ENCODE data around the gene CFAP77. TPM values are rescaled to one million over a fixed set of nuclear protein-coding genes. Genes with fewer than 3 reads are reported as not detected.
A peak's percentile ranks its signal among the peaks of the same experiment; 100 is the strongest.

The CFAP77 gene
- total and polyA plus RNA-seq, 4 donors: 0.38 TPM; not detected in 3

- H3K27me3 ChIP-seq (ENCODE audit: control insufficient read depth in 1 of 2, insufficient read depth in 2 of 2, low read length in 1 of 2): no peaks in the 10 kb centered on the region
- WGBS, 2 donors: 94% methylated on average over 13 of the region's 13 CpGs
These were observed 184.4 kb downstream of the CFAP77 start for GRCh38 chr9:132594412-132594811.

GRCh38 chr9:132595319-132595718, 185.3 kb downstream of the CFAP77 start:
- no peak for ATAC-seq (ENCODE audit: low FRiP score)
- H3K27ac ChIP-seq (ENCODE audit: low read depth in 1 of 2, low read length in 2 of 2): no peak overlapping the region
- DNase-seq: peak in 1 of 2 donors; percentile 36
- H3K9me3 ChIP-seq (ENCODE audit: control insufficient read depth, low read length): no peaks in the 10 kb centered on the region
- no peaks in the 10 kb centered on the region for H3K27me3 ChIP-seq (ENCODE audit: control insufficient read depth in 1 of 2, insufficient read depth in 2 of 2, low read length in 1 of 2)
- 80 to 85% methylated on average over 6 of the region's 6 CpGs for WGBS, 2 donors
- peaks cover 5% of the 10 kb centered on the region in 2 donors for H3K36me3 ChIP-seq (ENCODE audit: control insufficient read depth in 1 of 2, insufficient read depth in 2 of 2, low read length in 1 of 2)
- H3K4me3 ChIP-seq (ENCODE audit: low read length in 2 of 2): no peak overlapping the region
- intact Hi-C loops (cut with DNase I): no loop called here
- no peaks in the 10 kb centered on the region for H3K4me1 ChIP-seq (ENCODE audit: control insufficient read depth in 1 of 2, insufficient read depth in 2 of 2, low read length in 2 of 2)

More at GRCh38 chr9:132594412-132594811, 184.4 kb downstream of the CFAP77 start:
- Histone ChIP-seq H3K9me3 (ENCODE audit: control insufficient read depth, low read length) (no peaks in the 10 kb centered on the region), H3K27ac (ENCODE audit: low read depth in 1 of 2, low read length in 2 of 2) (no peak overlapping the region), H3K36me3 (ENCODE audit: control insufficient read depth in 1 of 2, insufficient read depth in 2 of 2, low read length in 1 of 2) (peaks cover 4 to 5% of the 10 kb centered on the region in 2 donors), H3K4me1 (ENCODE audit: control insufficient read depth in 1 of 2, insufficient read depth in 2 of 2, low read length in 2 of 2) (no peaks in the 10 kb centered on the region), H3K4me3 (ENCODE audit: low read length in 2 of 2) (no peak overlapping the region)
- intact Hi-C loops (cut with DNase I): no loop called here
- DNase-seq (peak in 1 of 2 donors; percentile 57), ATAC-seq (ENCODE audit: low FRiP score) (no peak)

GRCh38 chr9:132596200-132596599, 186.2 kb downstream of the CFAP77 start:
- Histone ChIP-seq H3K27me3 (ENCODE audit: control insufficient read depth in 1 of 2, insufficient read depth in 2 of 2, low read length in 1 of 2) (no peaks in the 10 kb centered on the region), H3K36me3 (ENCODE audit: control insufficient read depth in 1 of 2, insufficient read depth in 2 of 2, low read length in 1 of 2) (peaks cover 5 to 6% of the 10 kb centered on the region in 2 donors), H3K4me1 (ENCODE audit: control insufficient read depth in 1 of 2, insufficient read depth in 2 of 2, low read length in 2 of 2) (no peaks in the 10 kb centered on the region), H3K4me3 (ENCODE audit: low read length in 2 of 2) (no peak overlapping the region), H3K27ac (ENCODE audit: low read depth in 1 of 2, low read length in 2 of 2) (no peak overlapping the region), H3K9me3 (ENCODE audit: control insufficient read depth, low read length) (no peaks in the 10 kb centered on the region)
- DNase-seq: no peak
- ATAC-seq (ENCODE audit: low FRiP score): no peak
- intact Hi-C loops (cut with DNase I): no loop called here
- WGBS, 2 donors: 78 to 81% methylated on average over 3 of the region's 3 CpGs

- Histone ChIP-seq H3K9me3 (ENCODE audit: control insufficient read depth, low read length) (no peaks in the 10 kb centered on the region), H3K4me3 (ENCODE audit: low read length in 2 of 2) (no peak overlapping the region), H3K4me1 (ENCODE audit: control insufficient read depth in 1 of 2, insufficient read depth in 2 of 2, low read length in 2 of 2) (no peaks in the 10 kb centered on the region), H3K27me3 (ENCODE audit: control insufficient read depth in 1 of 2, insufficient read depth in 2 of 2, low read length in 1 of 2) (no peaks in the 10 kb centered on the region), H3K27ac (ENCODE audit: low read depth in 1 of 2, low read length in 2 of 2) (no peak overlapping the region), H3K36me3 (ENCODE audit: control insufficient read depth in 1 of 2, insufficient read depth in 2 of 2, low read length in 1 of 2) (peaks cover 5 to 6% of the 10 kb centered on the region in 2 donors)
- ATAC-seq (ENCODE audit: low FRiP score) (no peak), DNase-seq (peak; percentile 73 to 77)
- intact Hi-C loops (cut with DNase I): no loop called here
- 79 to 86% methylated on average over 16 of the region's 16 CpGs for WGBS, 2 donors
These were observed 187.2 kb downstream of the CFAP77 start for GRCh38 chr9:132597073-132597775.

GRCh38 chr9:132600326-132600984, 190.4 kb downstream of the CFAP77 start:
- H3K36me3 ChIP-seq (ENCODE audit: control insufficient read depth in 1 of 2, insufficient read depth in 2 of 2, low read length in 1 of 2): peaks cover 0 to 4% of the 10 kb centered on the region in 2 donors

DNA sequence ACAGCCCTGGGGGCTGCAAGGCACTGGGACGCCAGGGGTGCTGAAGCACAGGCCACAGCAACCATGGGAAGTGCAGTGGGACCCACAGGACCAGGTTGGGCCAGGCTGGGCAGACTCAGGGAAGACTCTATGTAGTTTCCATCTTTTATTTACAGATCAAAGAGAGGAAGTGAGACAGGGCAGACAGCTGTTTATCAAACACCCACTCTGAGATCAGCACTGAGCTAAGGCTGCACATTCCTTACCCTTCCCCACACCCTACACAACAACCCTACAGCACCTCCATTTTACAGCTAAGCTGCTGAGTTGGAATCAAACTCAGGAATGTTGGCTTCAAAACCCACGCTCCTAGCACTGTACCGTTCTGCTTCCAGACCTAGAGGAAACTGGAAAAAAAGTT, 192.2 kb downstream of the CFAP77 start:
- DNase-seq: no peak
- no peak for ATAC-seq (ENCODE audit: low FRiP score)
- no peaks in the 10 kb centered on the region for H3K4me1 ChIP-seq (ENCODE audit: control insufficient read depth in 1 of 2, insufficient read depth in 2 of 2, low read length in 2 of 2)
- WGBS, 2 donors: 68 to 82% methylated on average over 3 of the region's 3 CpGs
- intact Hi-C loops (cut with DNase I): no loop called here
- peaks cover 0 to 7% of the 10 kb centered on the region in 2 donors for H3K36me3 ChIP-seq (ENCODE audit: control insufficient read depth in 1 of 2, insufficient read depth in 2 of 2, low read length in 1 of 2)
- no peak overlapping the region for H3K4me3 ChIP-seq (ENCODE audit: low read length in 2 of 2)
- H3K9me3 ChIP-seq (ENCODE audit: control insufficient read depth, low read length): no peaks in the 10 kb centered on the region
- H3K27me3 ChIP-seq (ENCODE audit: control insufficient read depth in 1 of 2, insufficient read depth in 2 of 2, low read length in 1 of 2): no peaks in the 10 kb centered on the region
- H3K27ac ChIP-seq (ENCODE audit: low read depth in 1 of 2, low read length in 2 of 2): no peak overlapping the region

More at GRCh38 chr9:132600326-132600984, 190.4 kb downstream of the CFAP77 start:
- no peaks in the 10 kb centered on the region for H3K27me3 ChIP-seq (ENCODE audit: control insufficient read depth in 1 of 2, insufficient read depth in 2 of 2, low read length in 1 of 2)
- H3K4me3 ChIP-seq (ENCODE audit: low read length in 2 of 2): no peak overlapping the region
- no peak for ATAC-seq (ENCODE audit: low FRiP score)
- intact Hi-C loops (cut with DNase I): no loop called here
- H3K9me3 ChIP-seq (ENCODE audit: control insufficient read depth, low read length): no peaks in the 10 kb centered on the region
- 87 to 98% methylated on average over 12 of the region's 12 CpGs for WGBS, 2 donors
- H3K4me1 ChIP-seq (ENCODE audit: control insufficient read depth in 1 of 2, insufficient read depth in 2 of 2, low read length in 2 of 2): no peaks in the 10 kb centered on the region
- H3K27ac ChIP-seq (ENCODE audit: low read depth in 1 of 2, low read length in 2 of 2): no peak overlapping the region
- DNase-seq: no peak

GRCh38 chr9:132605387-132605786, 195.4 kb downstream of the CFAP77 start:
- intact Hi-C loops (cut with DNase I): no loop called here
- Histone ChIP-seq H3K27ac (ENCODE audit: low read depth in 1 of 2, low read length in 2 of 2) (no peak overlapping the region), H3K36me3 (ENCODE audit: control insufficient read depth in 1 of 2, insufficient read depth in 2 of 2, low read length in 1 of 2) (peaks cover 0 to 5% of the 10 kb centered on the region in 2 donors), H3K27me3 (ENCODE audit: control insufficient read depth in 1 of 2, insufficient read depth in 2 of 2, low read length in 1 of 2) (no peaks in the 10 kb centered on the region), H3K4me1 (ENCODE audit: control insufficient read depth in 1 of 2, insufficient read depth in 2 of 2, low read length in 2 of 2) (no peaks in the 10 kb centered on the region), H3K4me3 (ENCODE audit: low read length in 2 of 2) (no peak overlapping the region), H3K9me3 (ENCODE audit: control insufficient read depth, low read length) (no peaks in the 10 kb centered on the region)
- DNase-seq (no peak), ATAC-seq (ENCODE audit: low FRiP score) (no peak)
- 92 to 95% methylated on average over 6 of the region's 6 CpGs for WGBS, 2 donors

DNA sequence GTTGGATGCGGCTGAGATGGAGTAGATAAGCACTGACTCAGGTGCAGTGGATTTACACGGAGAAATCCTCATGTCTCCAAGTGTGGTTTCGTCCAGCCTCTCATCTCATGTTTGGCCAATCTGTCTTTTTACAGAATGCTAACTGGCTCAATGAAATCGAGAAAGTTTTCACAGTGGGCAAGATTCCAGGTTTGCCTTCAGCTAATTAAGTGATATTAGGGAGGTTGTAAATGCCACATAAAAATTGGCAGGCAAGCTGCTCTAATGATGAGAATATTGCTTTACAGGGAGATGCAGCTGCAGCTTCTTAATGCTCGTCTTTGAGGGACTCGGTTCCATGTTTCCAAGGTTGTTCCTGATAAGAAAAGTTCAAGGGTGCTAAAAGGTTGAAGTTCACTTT, 196.1 kb downstream of the CFAP77 start:
- Histone ChIP-seq H3K36me3 (ENCODE audit: control insufficient read depth in 1 of 2, insufficient read depth in 2 of 2, low read length in 1 of 2) (peaks cover 0 to 7% of the 10 kb centered on the region in 2 donors), H3K27me3 (ENCODE audit: control insufficient read depth in 1 of 2, insufficient read depth in 2 of 2, low read length in 1 of 2) (no peaks in the 10 kb centered on the region), H3K4me3 (ENCODE audit: low read length in 2 of 2) (no peak overlapping the region), H3K4me1 (ENCODE audit: control insufficient read depth in 1 of 2, insufficient read depth in 2 of 2, low read length in 2 of 2) (no peaks in the 10 kb centered on the region), H3K27ac (ENCODE audit: low read depth in 1 of 2, low read length in 2 of 2) (no peak overlapping the region), H3K9me3 (ENCODE audit: control insufficient read depth, low read length) (no peaks in the 10 kb centered on the region)
- 84 to 94% methylated on average over 6 of the region's 6 CpGs for WGBS, 2 donors
- DNase-seq (no peak), ATAC-seq (ENCODE audit: low FRiP score) (no peak)
- intact Hi-C loops (cut with DNase I): no loop called here

- WGBS, 2 donors: 92 to 93% methylated on average over 9 of the region's 9 CpGs
- Histone ChIP-seq H3K4me1 (ENCODE audit: control insufficient read depth in 1 of 2, insufficient read depth in 2 of 2, low read length in 2 of 2) (no peaks in the 10 kb centered on the region), H3K9me3 (ENCODE audit: control insufficient read depth, low read length) (no peaks in the 10 kb centered on the region), H3K36me3 (ENCODE audit: control insufficient read depth in 1 of 2, insufficient read depth in 2 of 2, low read length in 1 of 2) (peaks cover 0 to 11% of the 10 kb centered on the region in 2 donors), H3K27me3 (ENCODE audit: control insufficient read depth in 1 of 2, insufficient read depth in 2 of 2, low read length in 1 of 2) (no peaks in the 10 kb centered on the region), H3K4me3 (ENCODE audit: low read length in 2 of 2) (no peak overlapping the region), H3K27ac (ENCODE audit: low read depth in 1 of 2, low read length in 2 of 2) (no peak overlapping the region)
- intact Hi-C loops (cut with DNase I): no loop called here
- ATAC-seq (ENCODE audit: low FRiP score): no peak
- DNase-seq: no peak
These were observed 199.2 kb downstream of the CFAP77 start for GRCh38 chr9:132609184-132609583.
